Chondrocyte (in vitro differentiated cells): ENCODE results near the gene PRDM5. TPM values are rescaled to one million over a fixed set of nuclear protein-coding genes. Genes with fewer than 3 reads are reported as not detected.

ENCODE experiments used
- DNase-seq: peaks from one replicate; pipeline ENCODE4 v3.0.0; 2021; ENCODE audit warnings: mixed read lengths, low spot score
- H3K27ac Mint-ChIP-seq: one replicate; pipeline ENCODE4 v1.8.0; 2021; ENCODE audit warnings: mild to moderate bottlenecking, moderate library complexity, mixed read lengths; ENCODE audit not compliant: unreplicated experiment
- H3K27me3 Mint-ChIP-seq: 2 replicates; pipeline ENCODE4 v1.8.0; 2021; ENCODE audit warnings: low read depth, mixed read lengths
- H3K36me3 Mint-ChIP-seq: 2 replicates; pipeline ENCODE4 v1.8.0; 2021; ENCODE audit warnings: low read depth, mixed read lengths
- H3K4me1 Mint-ChIP-seq: 2 replicates; pipeline ENCODE4 v1.8.0; 2021; ENCODE audit warnings: low read depth, mild to moderate bottlenecking, mixed read lengths
- H3K4me3 Mint-ChIP-seq: one replicate; pipeline ENCODE4 v1.8.0; 2021; ENCODE audit warnings: mild to moderate bottlenecking, moderate library complexity, mixed read lengths; ENCODE audit not compliant: unreplicated experiment
- H3K9me3 Mint-ChIP-seq: 2 replicates; pipeline ENCODE4 v1.8.0; 2021; ENCODE audit warnings: low read depth, mixed read lengths
- total RNA-seq: library from RNA; stranded (reverse); gene quantifications from 3 replicates; pipeline ENCODE4 v1.2.1, GENCODE V29; 2021
- TF ChIP-seq, protein P1 (sequence below): fragments of 200-600 bp; sonication (generic); IDR thresholded peaks from 2 replicates; pipeline ENCODE4 v1.5.0; 2021; ENCODE audit warnings: antibody characterized with exemption, mild to moderate bottlenecking, moderate library complexity

Gene PRDM5
- total RNA-seq, 1 donor from 2014 or later = 9.3 TPM

DNA sequence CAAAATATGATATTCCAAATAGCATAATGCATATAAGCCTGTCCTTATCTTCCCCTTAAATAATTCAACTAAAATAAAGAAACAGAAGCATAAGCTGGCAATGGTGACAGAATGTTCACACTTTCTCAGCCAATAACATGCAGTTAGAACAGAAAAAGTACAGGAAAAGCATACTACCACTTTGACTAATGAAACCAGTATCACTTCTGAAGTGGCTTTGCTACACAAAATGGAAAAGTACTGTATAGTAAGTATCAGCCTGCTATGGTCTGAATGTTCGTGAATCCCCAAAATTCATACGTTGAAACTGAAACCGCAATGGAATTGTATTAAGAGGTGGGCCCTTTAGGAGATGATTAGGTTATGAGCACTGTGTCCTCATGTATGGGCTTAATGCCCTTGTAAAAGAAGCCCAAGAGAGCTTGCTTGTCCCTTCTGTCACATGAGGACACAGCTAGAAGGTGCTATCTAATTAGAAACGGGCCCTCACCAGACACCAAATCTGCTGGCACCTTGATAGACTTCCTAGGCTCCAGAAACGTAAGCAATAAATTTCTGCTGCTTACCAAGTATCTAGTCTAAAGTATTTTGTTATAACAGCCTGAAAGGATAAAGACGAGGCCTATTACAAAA lies 102.6 kb downstream of the PRDM5 start:
- TF ChIP-seq, protein P1, sequence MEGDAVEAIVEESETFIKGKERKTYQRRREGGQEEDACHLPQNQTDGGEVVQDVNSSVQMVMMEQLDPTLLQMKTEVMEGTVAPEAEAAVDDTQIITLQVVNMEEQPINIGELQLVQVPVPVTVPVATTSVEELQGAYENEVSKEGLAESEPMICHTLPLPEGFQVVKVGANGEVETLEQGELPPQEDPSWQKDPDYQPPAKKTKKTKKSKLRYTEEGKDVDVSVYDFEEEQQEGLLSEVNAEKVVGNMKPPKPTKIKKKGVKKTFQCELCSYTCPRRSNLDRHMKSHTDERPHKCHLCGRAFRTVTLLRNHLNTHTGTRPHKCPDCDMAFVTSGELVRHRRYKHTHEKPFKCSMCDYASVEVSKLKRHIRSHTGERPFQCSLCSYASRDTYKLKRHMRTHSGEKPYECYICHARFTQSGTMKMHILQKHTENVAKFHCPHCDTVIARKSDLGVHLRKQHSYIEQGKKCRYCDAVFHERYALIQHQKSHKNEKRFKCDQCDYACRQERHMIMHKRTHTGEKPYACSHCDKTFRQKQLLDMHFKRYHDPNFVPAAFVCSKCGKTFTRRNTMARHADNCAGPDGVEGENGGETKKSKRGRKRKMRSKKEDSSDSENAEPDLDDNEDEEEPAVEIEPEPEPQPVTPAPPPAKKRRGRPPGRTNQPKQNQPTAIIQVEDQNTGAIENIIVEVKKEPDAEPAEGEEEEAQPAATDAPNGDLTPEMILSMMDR = no peak
- Mint-ChIP-seq H3K27me3 (no peaks in the 10 kb centered on the region), H3K9me3 (no peaks in the 10 kb centered on the region), H3K36me3 (peaks cover 2% of the 10 kb centered on the region), H3K27ac (no peak overlapping the region), H3K4me3 (no peak overlapping the region), H3K4me1 (no peaks in the 10 kb centered on the region)
- DNase-seq = no peak

DNA sequence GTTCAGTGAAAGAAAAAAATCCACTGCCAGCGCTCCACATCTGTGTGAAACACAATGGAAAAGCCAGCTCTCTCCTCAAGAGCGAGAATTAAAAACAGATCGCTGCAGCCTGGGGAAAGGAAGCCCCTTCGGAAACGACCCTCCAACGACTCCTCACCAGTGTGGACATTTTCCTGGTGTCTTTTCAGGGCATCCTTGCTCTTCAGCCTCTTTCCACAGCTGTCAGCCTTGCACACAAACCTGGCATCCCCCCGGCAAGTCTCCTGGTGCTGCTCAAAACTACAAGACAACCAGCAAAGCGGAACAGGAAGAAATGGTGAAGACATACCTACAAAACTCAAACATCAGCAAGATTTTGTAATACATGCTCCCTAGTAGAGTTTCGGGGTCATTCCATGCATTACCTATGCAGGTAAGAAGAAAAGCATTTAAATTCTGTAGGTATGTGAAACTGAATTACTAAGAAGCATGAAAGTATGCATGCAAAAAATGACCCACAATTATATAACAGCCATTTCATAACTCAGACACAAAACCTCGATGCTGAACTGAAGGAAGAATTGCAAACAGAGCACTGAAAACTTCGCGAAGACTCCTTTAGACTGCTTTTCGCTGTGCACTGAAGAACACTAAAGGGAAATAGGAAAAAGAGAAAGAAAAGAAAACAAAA lies 106.1 kb downstream of the PRDM5 start:
- no peaks in the 10 kb centered on the region for H3K9me3 Mint-ChIP-seq
- no peak overlapping the region for H3K4me3 Mint-ChIP-seq
- no peak overlapping the region for H3K27ac Mint-ChIP-seq
- no peaks in the 10 kb centered on the region for H3K4me1 Mint-ChIP-seq
- DNase-seq = no peak
- TF ChIP-seq, protein P1 = no peak
- H3K27me3 Mint-ChIP-seq = no peaks in the 10 kb centered on the region
- peaks cover 5% of the 10 kb centered on the region for H3K36me3 Mint-ChIP-seq

DNA sequence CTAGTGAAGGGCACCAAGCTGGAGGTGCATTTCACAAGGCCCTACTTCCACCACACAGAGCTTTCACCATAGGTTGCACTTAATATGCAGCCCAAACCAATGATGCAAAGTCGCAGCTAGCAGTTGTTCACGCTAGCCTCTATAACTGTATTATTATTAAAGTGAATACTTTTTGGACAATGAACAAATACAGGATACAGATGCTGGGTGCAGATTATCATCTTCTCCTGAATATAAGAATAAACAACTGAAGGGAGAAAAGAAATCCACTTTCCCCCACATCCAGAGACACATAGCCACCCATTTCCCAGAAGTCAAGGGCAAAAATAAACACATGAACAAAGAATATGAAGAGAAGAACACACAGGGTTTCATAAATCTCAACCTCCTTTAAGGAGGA lies 107.2 kb downstream of the PRDM5 start:
- Mint-ChIP-seq H3K27me3 (no peaks in the 10 kb centered on the region), H3K36me3 (peaks cover 3% of the 10 kb centered on the region), H3K9me3 (no peaks in the 10 kb centered on the region), H3K4me3 (no peak overlapping the region), H3K4me1 (no peaks in the 10 kb centered on the region), H3K27ac (no peak overlapping the region)
- no peak for DNase-seq
- TF ChIP-seq, protein P1 = no peak

DNA sequence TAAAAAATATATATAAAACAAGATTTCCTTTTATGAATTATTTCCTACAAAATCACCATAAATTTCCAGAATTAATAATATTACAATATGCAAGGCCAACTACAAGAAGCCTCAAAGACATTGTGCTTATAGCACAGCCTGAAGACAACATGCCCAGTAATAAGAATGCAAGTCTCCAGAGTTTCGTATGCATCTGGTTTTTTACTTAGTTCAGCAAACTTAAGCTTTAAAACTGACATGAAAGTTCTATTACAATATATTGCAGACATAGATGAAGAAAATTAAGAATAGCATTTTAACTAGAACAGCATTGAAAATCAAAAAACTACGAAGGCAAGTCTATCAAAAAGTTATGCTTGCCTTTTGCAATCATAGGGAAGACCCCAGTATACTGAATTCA lies 107.6 kb downstream of the PRDM5 start:
- DNase-seq = no peak
- H3K4me3 Mint-ChIP-seq = no peak overlapping the region
- H3K27ac Mint-ChIP-seq = no peak overlapping the region
- peaks cover 4% of the 10 kb centered on the region for H3K9me3 Mint-ChIP-seq
- H3K36me3 Mint-ChIP-seq = peaks cover 3% of the 10 kb centered on the region
- H3K4me1 Mint-ChIP-seq = no peaks in the 10 kb centered on the region
- no peaks in the 10 kb centered on the region for H3K27me3 Mint-ChIP-seq
- TF ChIP-seq, protein P1 = no peak

DNA sequence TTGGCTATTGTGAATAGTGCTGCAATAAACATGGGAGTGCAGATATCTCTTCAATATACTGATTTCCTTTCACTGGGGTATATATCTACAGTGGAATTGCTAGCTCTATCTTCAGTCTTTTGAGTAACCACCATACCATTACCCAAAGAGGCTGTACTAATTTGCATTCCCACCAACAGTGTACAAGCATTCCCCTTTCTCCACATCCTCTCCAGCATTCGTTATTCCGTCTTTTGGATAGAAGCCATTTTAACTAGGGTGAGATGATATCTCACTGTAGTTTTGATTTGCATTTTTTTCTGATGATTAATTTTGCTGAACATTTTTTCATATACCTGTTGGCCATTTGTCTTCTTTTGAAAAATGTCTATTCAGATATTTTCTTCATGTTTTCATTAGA lies 110.3 kb downstream of the PRDM5 start:
- Mint-ChIP-seq H3K27ac (no peak overlapping the region), H3K36me3 (peaks cover 9% of the 10 kb centered on the region), H3K4me1 (no peaks in the 10 kb centered on the region), H3K4me3 (no peak overlapping the region), H3K9me3 (peaks cover 10% of the 10 kb centered on the region), H3K27me3 (no peaks in the 10 kb centered on the region)
- DNase-seq = no peak
- TF ChIP-seq, protein P1 = no peak
